D721Med (cell line): Measurements from ENCODE around the gene TTYH2.
"Not testable (repeated sequence)": the region's sequence is repeated elsewhere in the genome, so short reads cannot be mapped to it uniquely, and the experiment has no call there.

Experiments
- DNase-seq: peaks from one replicate; pipeline ENCODE4 v3.0.0; 2011; ENCODE audit warnings: low spot score; ENCODE audit not compliant: insufficient read length
- FAIRE-seq: peaks from 2 replicates; lab custom pipeline; 2011; peaks lifted over from hg19 to GRCh38; lab: Jason Lieb, UNC
- TF ChIP-seq, protein P1 (sequence below): IDR thresholded peaks from 2 replicates; pipeline ENCODE4 v1.5.1; 2012; ENCODE audit warnings: mild to moderate bottlenecking, control low read depth; ENCODE audit not compliant: insufficient read depth; ENCODE audit errors: missing control alignments

The TTYH2 gene

DNA sequence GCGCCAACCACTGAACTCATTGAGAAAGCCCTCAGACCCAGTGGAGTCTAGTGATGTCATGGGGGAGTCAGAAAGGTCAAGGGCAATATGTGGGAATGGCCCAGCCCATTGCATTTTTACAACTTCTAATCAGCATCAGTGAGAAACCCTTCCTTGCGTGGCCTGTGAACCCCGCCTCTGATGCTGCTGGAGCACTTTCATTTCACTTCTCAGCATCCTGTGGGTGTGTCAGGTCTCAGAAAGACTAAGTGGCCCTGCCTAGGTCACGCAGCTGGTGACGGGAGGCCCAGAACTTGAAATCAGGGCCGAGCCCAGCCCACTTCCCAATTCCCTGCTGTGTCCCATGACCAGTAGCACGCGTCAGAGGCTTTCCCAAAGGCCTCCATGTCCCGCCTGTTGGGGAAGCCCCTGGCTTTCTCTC is 66.7 kb downstream of the TTYH2 start:
- no peak for FAIRE-seq
- DNase-seq, result no peak
- TF ChIP-seq, protein P1, sequence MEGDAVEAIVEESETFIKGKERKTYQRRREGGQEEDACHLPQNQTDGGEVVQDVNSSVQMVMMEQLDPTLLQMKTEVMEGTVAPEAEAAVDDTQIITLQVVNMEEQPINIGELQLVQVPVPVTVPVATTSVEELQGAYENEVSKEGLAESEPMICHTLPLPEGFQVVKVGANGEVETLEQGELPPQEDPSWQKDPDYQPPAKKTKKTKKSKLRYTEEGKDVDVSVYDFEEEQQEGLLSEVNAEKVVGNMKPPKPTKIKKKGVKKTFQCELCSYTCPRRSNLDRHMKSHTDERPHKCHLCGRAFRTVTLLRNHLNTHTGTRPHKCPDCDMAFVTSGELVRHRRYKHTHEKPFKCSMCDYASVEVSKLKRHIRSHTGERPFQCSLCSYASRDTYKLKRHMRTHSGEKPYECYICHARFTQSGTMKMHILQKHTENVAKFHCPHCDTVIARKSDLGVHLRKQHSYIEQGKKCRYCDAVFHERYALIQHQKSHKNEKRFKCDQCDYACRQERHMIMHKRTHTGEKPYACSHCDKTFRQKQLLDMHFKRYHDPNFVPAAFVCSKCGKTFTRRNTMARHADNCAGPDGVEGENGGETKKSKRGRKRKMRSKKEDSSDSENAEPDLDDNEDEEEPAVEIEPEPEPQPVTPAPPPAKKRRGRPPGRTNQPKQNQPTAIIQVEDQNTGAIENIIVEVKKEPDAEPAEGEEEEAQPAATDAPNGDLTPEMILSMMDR, result no peak

DNA sequence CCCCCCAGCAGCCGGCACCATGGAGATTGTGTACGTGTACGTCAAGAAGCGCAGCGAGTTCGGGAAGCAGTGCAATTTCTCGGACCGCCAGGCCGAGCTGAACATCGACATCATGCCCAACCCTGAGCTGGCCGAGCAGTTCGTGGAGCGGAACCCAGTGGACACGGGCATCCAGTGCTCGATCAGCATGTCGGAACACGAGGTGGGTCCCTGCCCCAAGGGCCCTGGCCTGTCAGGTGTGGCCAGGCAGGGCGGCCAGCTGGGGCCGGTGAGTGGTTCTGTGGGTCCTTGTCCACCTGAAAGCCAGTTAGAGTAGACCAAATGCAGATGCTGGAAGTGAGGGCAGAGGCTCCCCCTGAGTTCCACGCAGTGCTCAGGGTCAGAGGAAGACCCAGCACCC is 68.4 kb downstream of the TTYH2 start:
- TF ChIP-seq, protein P1, result no peak
- no peak for DNase-seq
- no peak for FAIRE-seq

DNA sequence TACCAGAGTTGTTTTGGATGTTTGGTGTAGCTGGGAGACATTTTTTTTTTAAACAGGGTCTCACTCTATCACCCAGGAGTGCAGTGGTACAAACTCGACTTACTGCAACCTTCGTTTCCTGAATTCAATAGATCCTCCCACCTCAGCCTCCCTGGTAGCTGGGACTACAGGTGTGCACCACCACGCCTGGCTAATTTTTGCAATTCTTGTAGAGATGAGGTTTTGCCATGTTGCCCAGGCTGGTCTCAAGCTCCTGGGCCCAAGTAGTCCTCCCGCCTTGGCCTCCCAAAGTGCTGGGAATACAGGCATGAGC is 68.9 kb downstream of the TTYH2 start:
- not testable (repeated sequence) for DNase-seq, FAIRE-seq

DNA sequence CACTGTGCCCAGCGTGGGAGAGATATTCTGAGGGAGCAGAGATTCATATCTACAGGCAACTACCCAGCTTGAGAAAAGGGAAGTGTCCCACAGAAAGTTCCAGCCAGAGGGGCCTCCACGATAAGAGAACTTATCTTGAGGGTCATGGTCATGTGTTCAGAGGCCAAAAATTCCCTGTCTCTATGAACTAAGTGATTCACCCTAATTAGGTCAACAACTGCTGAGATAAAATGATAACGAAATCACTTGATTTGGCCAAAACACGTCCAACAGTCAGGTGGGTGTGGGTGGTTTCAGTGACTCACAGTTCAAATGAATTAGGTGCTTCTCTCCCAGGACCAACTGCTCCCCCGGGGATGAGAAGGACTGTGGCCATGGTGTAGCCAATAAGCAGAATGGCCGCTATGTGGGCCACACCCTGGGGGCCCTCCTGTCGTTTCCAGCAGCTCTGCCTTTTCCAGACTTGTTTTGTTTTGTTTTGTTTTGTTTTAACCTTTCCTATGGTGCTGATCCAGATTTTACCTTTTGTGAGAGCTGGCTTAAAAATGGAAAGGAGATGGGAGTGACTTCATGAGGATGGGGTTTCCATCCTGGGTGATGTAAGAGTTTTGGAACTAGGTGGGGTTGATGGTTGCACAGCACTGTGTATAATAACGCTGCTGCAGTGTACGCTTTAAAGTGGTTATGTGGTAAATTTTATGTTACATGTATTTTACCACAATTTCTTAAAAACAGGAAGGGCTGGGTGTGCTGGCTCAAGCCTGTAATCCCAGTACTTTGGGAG is 69.4 kb downstream of the TTYH2 start:
- no peak for FAIRE-seq
- TF ChIP-seq, protein P1, result no peak

DNA sequence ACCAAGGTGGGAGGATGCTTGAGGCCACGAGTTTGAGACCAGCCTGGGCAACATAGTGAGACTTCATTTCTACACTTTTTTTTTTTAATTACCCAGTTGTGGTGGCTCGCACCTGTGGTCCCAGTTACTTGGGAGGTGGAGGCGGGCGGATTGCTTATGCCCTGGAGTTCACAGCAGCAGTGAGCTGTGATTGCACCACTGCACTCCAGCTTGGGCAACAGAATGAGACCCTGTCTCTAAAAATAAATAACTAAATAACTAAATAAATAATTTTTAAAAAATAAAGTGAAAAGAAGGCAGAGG is 70.0 kb downstream of the TTYH2 start:
- DNase-seq (no peak), FAIRE-seq (no peak)
- TF ChIP-seq, protein P1, result no peak

More for the DNA sequence above, 69.4 kb downstream of the TTYH2 start:
- no peak for DNase-seq

DNA sequence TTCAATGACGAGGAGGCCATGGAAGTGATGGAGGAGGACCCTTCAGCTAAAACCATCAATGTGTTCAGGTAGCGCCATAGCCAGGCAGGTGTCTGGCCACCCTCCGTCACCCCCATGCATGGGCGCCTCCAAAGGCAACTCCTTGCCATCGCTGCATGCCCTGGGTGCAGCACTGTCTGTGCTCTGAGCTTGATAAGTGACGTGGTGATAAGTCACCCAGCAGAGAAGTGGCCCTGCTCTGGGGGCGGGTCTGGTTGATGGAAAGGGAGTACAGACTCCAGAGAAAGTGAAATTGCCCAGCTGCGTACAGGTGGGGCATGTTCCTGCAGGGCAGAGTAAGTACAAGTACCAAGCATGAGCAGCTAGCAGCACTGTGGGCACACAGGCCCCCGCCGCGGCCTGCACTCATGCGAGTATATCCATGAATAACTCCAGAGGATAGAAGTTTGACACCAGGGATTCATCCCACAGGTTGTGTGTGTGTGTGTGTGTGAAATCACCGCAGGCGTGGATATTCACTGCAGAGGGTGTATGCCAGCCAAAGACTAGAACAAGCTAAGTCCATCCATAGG is 73.7 kb downstream of the TTYH2 start:
- FAIRE-seq (no peak), DNase-seq (no peak)
- TF ChIP-seq, protein P1, result no peak

DNA sequence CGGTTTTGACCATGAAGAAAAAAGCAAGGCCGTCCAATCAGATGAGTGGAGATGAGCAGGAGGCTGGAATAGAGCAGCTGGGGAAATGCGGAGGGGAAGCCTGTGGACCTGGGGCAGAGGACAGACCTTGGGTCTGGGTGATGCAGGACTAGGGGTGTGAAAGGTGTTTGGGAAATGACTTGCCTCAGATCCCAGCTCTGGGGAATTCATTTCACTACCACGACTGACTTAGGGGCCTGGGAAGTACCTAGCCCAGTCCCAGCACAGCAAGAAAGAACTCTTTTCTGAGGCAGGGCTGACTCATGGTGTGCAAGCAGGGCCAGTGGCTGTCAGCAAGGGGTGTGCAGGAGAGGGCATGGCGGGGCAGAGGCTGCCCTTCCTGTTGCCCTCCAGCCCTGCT is 75.4 kb downstream of the TTYH2 start:
- DNase-seq (no peak), FAIRE-seq (no peak)
- TF ChIP-seq, protein P1, result no peak
